Adrenal gland (tissue), 5 donors: ENCODE results near the gene TUBA3D.

Source experiments
- CTCF ChIP-seq, 6 experiments: fragments of 450-650 bp in 4 of 6; fragments of 200-600 bp in 2 of 6; sonication (generic) in 1 of 6; IDR thresholded peaks; 1 replicate in 5 of 6; 2 replicates in 1 of 6; pipeline versions ENCODE4 v1.5.1 to v1.8.0; 2016 to 2021; ENCODE audit warnings: antibody characterized with exemption in 6 of 6, mild to moderate bottlenecking in 2 of 6, moderate library complexity in 1 of 6
- POLR2A ChIP-seq, 2 donors: fragments of 450-650 bp; IDR thresholded peaks; one replicate each; pipeline ENCODE4 v1.6.1; 2017; ENCODE audit warnings: antibody characterized with exemption in 2 of 2, mild to moderate bottlenecking in 2 of 2, moderate library complexity in 1 of 2
- donor health status: DM: no; HTN: no; CAD: no.

GRCh38 chr2:131475831-131476230 is at the start of gene TUBA3D:
- TF ChIP-seq CTCF (IDR thresholded peaks at IDR 0.05): no peak
- no peak for TF ChIP-seq POLR2A (IDR thresholded peaks at IDR 0.05)
